HG03103 (cell line): ENCODE data around the gene SLC25A21.
"Not testable (repeated sequence)": the region's sequence is repeated elsewhere in the genome, so short reads cannot be mapped to it uniquely, and the experiment has no call there.

Experiments used
- ATAC-seq: cut with Tn5 transposase; IDR thresholded peaks from one replicate; pipeline ENCODE4 v1.9.1; 2021; ENCODE audit warnings: low read depth; ENCODE audit not compliant: unreplicated experiment

SLC25A21 gene

DNA sequence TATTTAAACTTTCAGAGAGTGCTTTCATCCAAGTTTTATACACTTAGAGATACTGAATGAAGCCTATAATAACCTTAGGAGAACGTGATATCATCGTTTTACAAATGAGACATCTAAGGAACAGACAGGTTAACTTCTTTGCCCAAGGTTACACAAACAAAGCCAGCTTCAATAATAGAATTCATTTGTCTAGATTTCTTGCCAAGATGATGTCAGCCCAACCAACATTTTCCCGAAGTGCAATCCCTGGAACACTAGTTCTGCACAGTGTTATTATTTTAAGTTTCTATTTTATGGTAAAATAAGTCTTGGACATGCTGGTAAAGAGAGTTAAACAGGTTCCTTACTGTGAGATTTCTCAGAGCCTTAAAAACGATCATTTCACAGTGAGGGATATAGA is 174.6 kb downstream of the SLC25A21 start:
- no peak for ATAC-seq

DNA sequence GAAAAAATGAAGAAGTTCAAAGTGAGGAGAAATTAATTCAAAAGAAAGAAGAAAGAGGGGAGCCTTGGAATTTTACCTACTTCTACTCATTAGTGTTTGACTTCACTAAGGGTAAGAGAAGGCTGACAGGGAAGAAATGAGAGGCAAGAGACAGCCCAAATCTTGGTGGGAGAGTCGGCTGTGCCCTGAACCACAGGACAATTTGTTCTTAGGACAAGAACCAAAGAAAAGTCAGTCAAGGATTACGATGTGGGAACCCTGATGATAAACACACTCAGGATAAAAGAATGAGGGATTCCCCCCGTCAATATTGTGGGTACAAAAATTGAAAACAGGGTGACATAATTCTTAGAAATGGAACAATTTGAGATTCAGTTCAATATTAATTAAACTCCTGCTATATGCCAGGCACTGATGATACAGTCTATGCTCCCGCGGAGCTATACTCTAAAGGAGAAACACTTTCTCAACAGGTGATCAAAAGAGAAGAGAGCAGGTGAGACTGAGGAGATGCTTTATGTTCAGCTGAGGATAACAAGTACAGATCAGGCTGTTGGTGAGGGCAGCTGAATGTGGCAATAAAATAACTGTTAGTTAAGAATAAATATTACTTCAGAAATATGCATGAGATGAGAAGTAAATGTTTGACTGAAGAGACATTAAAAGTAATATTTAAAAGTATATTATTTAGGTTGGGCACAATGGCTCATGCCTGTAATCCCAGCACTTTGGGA is 175.4 kb downstream of the SLC25A21 start:
- no peak for ATAC-seq

- no peak for ATAC-seq
Measured at GRCh38 chr14:36996133-36996856, 176.1 kb downstream of the SLC25A21 start.

GRCh38 chr14:36989806-36990205 is 182.6 kb downstream of the SLC25A21 start:
- no peak for ATAC-seq

GRCh38 chr14:36988989-36989388 is 183.4 kb downstream of the SLC25A21 start:
- no peak for ATAC-seq

- no peak for ATAC-seq
Measured at GRCh38 chr14:36988568-36988967, 183.8 kb downstream of the SLC25A21 start.

GRCh38 chr14:36986407-36986806 is 186.0 kb downstream of the SLC25A21 start:
- ATAC-seq, result no peak

DNA sequence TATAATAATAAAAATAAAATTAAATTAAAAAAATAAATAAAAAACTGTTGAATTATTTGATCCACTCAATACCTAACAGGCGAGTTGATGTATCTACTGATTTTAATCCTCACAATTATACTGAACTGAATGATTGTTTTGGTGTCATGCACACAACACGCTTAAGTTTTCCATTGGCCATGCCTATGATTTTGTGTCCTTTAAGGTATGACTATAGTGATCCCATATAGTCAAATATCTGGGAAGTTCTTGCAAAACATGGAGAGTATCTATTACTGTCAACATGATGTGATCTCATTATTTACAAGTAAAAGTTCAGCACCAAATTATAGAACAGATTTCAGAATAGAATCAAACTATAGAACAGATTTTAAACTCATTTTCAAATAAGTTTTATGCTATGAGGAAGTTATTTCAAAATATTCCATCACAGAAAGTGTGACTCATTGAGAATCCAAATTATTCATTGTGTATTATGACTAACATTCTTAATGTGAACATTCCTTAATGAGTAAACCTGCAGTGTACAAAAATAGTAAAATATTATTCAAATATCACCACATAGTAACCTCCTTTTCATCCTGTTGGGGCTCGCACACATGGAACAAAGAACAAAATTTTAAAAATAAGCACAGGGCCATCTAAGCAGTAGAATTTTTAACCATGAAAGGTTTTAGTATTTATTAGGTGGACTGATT is 190.4 kb downstream of the SLC25A21 start:
- ATAC-seq, result no peak

GRCh38 chr14:36980413-36980812 is 192.0 kb downstream of the SLC25A21 start:
- not testable (repeated sequence) for ATAC-seq

- ATAC-seq, result no peak
Measured at GRCh38 chr14:36979863-36980262, 192.5 kb downstream of the SLC25A21 start.

DNA sequence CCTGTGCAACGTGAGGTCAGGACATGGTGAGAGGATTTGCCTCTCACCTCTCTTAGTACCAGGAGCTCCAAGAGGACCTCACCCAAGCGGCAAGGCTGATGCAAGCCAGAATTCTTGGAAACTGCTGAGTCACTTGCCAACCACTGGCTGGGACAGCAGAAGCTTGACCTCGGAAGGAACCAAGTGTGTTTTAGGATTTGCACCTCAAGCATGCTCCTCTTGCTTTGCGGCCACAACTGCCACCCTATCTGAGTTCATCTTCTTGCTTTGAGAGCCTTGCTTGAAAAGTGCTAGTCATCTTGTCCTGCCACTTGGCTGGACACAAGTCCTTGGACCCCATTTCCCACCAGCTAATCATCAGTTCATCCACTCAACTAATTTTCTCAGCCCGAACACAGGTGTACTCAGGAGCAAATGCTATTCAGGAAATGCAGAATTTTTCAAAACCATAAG is 195.8 kb downstream of the SLC25A21 start:
- no peak for ATAC-seq

DNA sequence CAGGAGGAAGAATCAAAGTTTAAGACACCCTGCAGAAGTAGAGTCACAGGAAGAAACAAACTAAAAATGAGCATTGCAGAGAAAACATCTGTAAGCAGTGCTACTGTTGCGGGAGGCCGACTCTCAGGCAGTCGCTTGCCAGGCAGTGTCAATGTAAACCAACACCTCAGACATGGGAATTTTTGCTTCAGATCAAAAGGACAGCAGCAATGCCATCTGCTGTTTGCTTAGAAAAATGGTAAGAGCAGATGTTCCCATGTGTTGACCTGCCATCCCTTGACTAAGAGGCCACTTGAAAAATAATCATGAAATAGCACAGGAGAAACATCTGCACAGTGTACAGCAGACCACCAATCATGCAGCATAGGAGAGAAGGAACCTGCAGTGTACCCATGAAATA is 196.6 kb downstream of the SLC25A21 start:
- no peak for ATAC-seq

DNA sequence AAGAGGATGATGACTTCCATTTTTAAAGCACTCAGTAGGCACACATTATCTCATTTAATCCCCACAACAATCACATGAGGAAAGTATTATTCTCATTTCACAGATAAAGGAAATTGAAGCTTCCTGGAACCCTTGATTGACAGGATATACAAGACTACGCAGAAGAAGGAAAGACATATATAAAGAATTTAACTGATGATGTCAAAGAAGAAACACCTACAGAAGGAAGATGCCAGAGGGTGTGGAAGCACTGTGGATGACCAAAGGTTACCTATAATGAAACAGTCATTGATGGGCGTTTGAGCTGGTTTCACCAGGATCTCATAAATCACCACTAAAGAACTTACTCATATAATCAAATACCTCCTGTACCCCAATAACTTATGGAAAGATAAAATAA is 197.4 kb downstream of the SLC25A21 start:
- no peak for ATAC-seq

GRCh38 chr14:36973806-36974442 is 198.5 kb downstream of the SLC25A21 start:
- ATAC-seq, result no peak

DNA sequence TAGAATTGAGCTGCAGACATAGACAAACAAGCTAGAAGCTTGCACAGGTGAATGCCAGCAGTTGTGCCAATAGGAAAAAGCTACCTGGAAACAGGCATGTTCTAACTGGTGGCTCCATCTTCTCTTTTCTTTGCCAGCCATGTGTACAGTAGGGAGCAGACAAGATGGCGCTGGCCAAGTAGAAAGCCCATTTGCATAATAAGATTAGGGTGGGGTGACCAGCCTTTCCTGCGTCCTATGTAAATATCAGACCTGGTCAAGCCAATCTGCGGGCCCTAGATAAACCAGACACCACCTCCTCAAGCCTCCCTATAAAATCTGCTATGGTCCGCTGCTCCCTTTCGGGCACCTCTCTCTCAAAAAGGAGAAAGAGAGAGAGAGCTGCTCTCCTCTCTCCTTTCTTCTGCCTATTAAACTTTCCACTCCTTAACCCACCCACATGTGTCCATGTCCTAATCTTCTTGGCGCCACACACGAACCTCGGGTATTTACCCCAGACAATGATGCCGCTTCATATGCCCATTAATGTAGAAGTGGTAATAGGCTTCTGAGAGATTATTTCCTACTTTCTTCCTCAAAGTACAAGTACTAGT is 201.0 kb downstream of the SLC25A21 start:
- no peak for ATAC-seq

DNA sequence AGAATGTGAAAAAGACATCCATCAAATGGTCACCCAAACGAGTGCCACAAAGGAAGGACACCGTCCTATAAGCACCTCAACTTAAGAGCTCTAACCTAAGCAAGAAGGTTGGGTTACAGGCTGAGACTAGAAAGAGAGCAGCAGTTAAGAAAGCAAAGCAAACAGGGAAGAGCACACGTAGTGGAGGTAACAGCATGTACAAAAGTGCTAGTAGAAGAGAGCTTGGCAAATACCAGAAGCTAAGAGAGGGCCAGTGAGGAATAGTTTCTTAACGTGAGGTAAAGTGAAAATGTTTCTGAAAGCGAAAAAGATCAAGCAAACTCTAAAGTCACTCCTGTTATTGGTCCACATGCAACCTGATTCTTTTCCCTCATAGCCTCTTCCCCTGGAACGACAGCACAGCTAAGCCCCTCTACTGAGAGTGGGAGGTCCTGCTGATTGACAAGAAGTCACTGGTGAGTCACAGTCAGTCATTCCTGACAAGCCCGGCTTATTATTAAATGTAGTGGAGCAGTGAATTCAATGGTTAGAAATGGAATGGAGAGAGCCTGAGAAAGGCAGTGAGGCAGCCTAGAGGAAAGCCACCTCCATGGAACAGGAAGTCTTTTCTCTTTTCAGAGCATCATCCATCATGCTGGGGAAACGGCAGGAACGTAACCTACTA is 204.4 kb downstream of the SLC25A21 start:
- no peak for ATAC-seq

- ATAC-seq, result no peak
Measured at GRCh38 chr14:36955967-36956366, 216.4 kb downstream of the SLC25A21 start.

DNA sequence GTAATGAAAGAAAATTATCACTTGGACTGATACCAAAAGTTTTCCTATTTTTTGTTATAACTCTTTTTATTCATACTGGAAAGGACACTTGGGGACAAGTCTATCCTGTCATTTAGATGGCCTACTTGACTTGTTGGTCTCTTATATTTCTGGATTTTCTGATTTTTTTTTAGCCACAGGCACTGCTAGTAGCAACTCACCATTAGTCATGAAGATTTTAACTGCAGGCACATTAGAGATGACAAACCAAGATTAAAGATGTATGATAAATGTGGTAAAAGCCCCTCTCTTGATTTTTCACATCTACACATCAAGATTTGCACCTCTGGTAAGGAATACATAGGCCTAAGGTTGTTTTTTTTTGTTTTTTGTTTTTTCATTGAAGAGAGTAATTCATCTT is 217.0 kb downstream of the SLC25A21 start:
- ATAC-seq, result no peak

GRCh38 chr14:36952689-36953088 is 219.7 kb downstream of the SLC25A21 start:
- ATAC-seq, result no peak

DNA sequence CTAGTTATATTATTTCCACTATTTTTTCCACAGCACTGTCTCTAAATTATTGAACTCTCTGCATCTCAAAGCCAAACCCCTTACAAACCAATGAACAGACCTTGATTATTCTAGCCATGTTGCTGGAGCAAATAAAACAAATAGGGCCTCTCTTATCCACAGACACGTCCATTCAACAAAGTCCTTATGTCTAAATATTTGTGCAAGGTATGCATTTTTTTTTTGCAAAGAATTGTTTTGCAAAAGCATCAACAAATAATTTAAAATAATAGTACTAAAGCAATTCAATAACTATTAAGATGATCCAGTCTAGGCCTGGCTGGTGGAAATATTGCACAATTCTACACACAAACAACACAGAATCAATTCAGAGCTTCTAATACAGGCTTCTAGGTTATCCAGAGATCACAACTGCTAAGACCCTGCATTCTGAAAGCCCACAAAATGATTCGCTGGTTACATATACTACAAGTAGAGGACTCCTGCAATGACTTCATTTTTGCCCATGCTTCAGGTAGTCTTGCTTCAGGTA is 221.0 kb downstream of the SLC25A21 start:
- no peak for ATAC-seq
